Calu3 (cell line): ENCODE measurements around the gene TMA7. TPM values are rescaled to one million over a fixed set of nuclear protein-coding genes. Genes with fewer than 3 reads are reported as not detected.

Experiments
- BruUV-seq: library from RNA; stranded (reverse); fragments of 400-500 nt; replicated peaks from 2 replicates; lab custom pipeline; 2021; lab: Mats Ljungman, UMichigan
- CTCF ChIA-PET: fragments of 300-600 bp; sonication (Branson Sonifier 250); formaldehyde crosslinking; loops from one replicate; lab custom pipeline; 2022; ENCODE audit warnings: antibody characterized with exemption; lab: Charles Lee
- DNase-seq: peaks from one replicate; pipeline ENCODE4 v3.0.0; 2022
- H3K27ac Mint-ChIP-seq: one replicate; pipeline ENCODE4 v1.8.0; 2022; ENCODE audit warnings: mixed read lengths; ENCODE audit not compliant: unreplicated experiment
- H3K27me3 Mint-ChIP-seq: one replicate; pipeline ENCODE4 v1.8.0; 2022; ENCODE audit warnings: mixed read lengths; ENCODE audit not compliant: unreplicated experiment
- H3K36me3 Mint-ChIP-seq: one replicate; pipeline ENCODE4 v1.8.0; 2022; ENCODE audit warnings: mild to moderate bottlenecking, moderate library complexity, mixed read lengths; ENCODE audit not compliant: insufficient read depth, unreplicated experiment
- H3K4me1 Mint-ChIP-seq: one replicate; pipeline ENCODE4 v1.8.0; 2022; ENCODE audit warnings: mild to moderate bottlenecking, low read depth, mixed read lengths; ENCODE audit not compliant: unreplicated experiment
- H3K4me3 Mint-ChIP-seq: one replicate; pipeline ENCODE4 v1.8.0; 2022; ENCODE audit warnings: mild to moderate bottlenecking, low read depth, moderate library complexity, mixed read lengths; ENCODE audit not compliant: unreplicated experiment
- H3K9me3 Mint-ChIP-seq: one replicate; pipeline ENCODE4 v1.8.0; 2022; ENCODE audit warnings: low read depth, mixed read lengths; ENCODE audit not compliant: unreplicated experiment
- CTCF ChIP-seq: fragments of 200-600 bp; IDR thresholded peaks from one replicate; pipeline ENCODE4 v1.8.0; 2022; ENCODE audit warnings: antibody characterized with exemption; ENCODE audit not compliant: unreplicated experiment
- intact Hi-C: fragments of 100-400 bp; cut with micrococcal nuclease; formaldehyde crosslinking; loops from one replicate; pipeline ENCODE4 v1.10.0; 2022; ENCODE audit not compliant: unreplicated experiment
- total RNA-seq: library from RNA; stranded (reverse); gene quantifications from 2 replicates; pipeline ENCODE4 v1.2.3, GENCODE V29; 2022

TMA7 gene
- total RNA-seq, 1 experiment from 2014 or later, result 171 TPM

GRCh38 chr3:48406443-48407431 lies 33.3 kb upstream of the TMA7 start:
- Mint-ChIP-seq H3K4me1 (peaks cover 13% of the 10 kb centered on the region), H3K4me3 (no peak overlapping the region), H3K36me3 (peaks cover 38% of the 10 kb centered on the region), H3K27me3 (no peaks in the 10 kb centered on the region), H3K27ac (no peak overlapping the region), H3K9me3 (no peaks in the 10 kb centered on the region)
- CTCF ChIA-PET, result interaction anchor here (0.5 to 3.4 kb wide), 2 partner anchors 29 to 168 kb away, joined by 4 to 14 read pairs; no protein-coding TSS in a partner anchor
- intact Hi-C loops, result no loop called here
- TF ChIP-seq CTCF, result no peak
- no TSS peak for BruUV-seq
- DNase-seq, result no peak

- no TSS peak for BruUV-seq
- Mint-ChIP-seq H3K9me3 (no peaks in the 10 kb centered on the region), H3K36me3 (peaks cover 39% of the 10 kb centered on the region), H3K27me3 (no peaks in the 10 kb centered on the region), H3K4me3 (no peak overlapping the region), H3K27ac (no peak overlapping the region), H3K4me1 (peaks cover 6% of the 10 kb centered on the region)
- intact Hi-C loops, result no loop called here
- CTCF ChIA-PET, result interaction anchor here (0.6 to 3.4 kb wide), 2 partner anchors 28 to 115 kb away, joined by 5 to 14 read pairs; no protein-coding TSS in a partner anchor
- no peak for DNase-seq
- no peak for TF ChIP-seq CTCF
These were observed 32.4 kb upstream of the TMA7 start for GRCh38 chr3:48407542-48408099.

- intact Hi-C loops, result no loop called here
- no peaks in the 10 kb centered on the region for H3K9me3 Mint-ChIP-seq
- CTCF ChIA-PET, result interaction anchor here (1.0 to 3.4 kb wide), 2 partner anchors 25 to 27 kb away, joined by 3 to 14 read pairs; no protein-coding TSS in a partner anchor
- no peak for DNase-seq
- no peaks in the 10 kb centered on the region for H3K27me3 Mint-ChIP-seq
- no peak for TF ChIP-seq CTCF
- H3K4me3 Mint-ChIP-seq, result no peak overlapping the region
- no peak overlapping the region for H3K27ac Mint-ChIP-seq
- H3K36me3 Mint-ChIP-seq, result peaks cover 44% of the 10 kb centered on the region
- no peaks in the 10 kb centered on the region for H3K4me1 Mint-ChIP-seq
- BruUV-seq, result no TSS peak
These were observed 31.2 kb upstream of the TMA7 start for GRCh38 chr3:48408823-48409281.

GRCh38 chr3:48409291-48410201 lies 30.5 kb upstream of the TMA7 start:
- BruUV-seq, result no TSS peak
- DNase-seq, result no peak
- Mint-ChIP-seq H3K4me3 (no peak overlapping the region), H3K4me1 (no peaks in the 10 kb centered on the region), H3K36me3 (peaks cover 51% of the 10 kb centered on the region), H3K27me3 (no peaks in the 10 kb centered on the region), H3K9me3 (no peaks in the 10 kb centered on the region), H3K27ac (no peak overlapping the region)
- no peak for TF ChIP-seq CTCF
- intact Hi-C loops, result no loop called here
- CTCF ChIA-PET, result interaction anchor here (1.0 to 3.4 kb wide), 2 partner anchors 24 to 26 kb away, joined by 3 to 14 read pairs; no protein-coding TSS in a partner anchor
